Naive B cell (primary cell): ENCODE measurements around the gene THAP6. TPM values are rescaled to one million over a fixed set of nuclear protein-coding genes. Genes with fewer than 3 reads are reported as not detected.
"Not testable (repeated sequence)": the region's sequence is repeated elsewhere in the genome, so short reads cannot be mapped to it uniquely, and the experiment has no call there.

ENCODE experiments used
- ATAC-seq, 2 donors: fragments of 150-1000 bp; cut with Tn5 transposase; 2 replicates each; pipeline ENCODE4 v1.10.0; 2021; ENCODE audit warnings: low read depth in 2 of 2, mild to moderate bottlenecking in 2 of 2, moderate library complexity in 2 of 2
- DNase-seq: peaks from one replicate; pipeline ENCODE4 v3.0.0; 2022
- H3K27ac Mint-ChIP-seq, 6 donors: one replicate each; pipeline ENCODE4 v1.8.0; 2020 to 2022; ENCODE audit warnings: mild to moderate bottlenecking in 6 of 6, mixed read lengths in 6 of 6, moderate library complexity in 5 of 6, inconsistent platforms in 2 of 6
- H3K27me3 Mint-ChIP-seq, 3 donors: one replicate each; pipeline ENCODE4 v1.8.0; 2021 to 2022; ENCODE audit warnings: mixed read lengths in 3 of 3, mild to moderate bottlenecking in 1 of 3
- H3K36me3 Mint-ChIP-seq, 2 donors: one replicate each; pipeline ENCODE4 v1.8.0; 2020 to 2022; ENCODE audit warnings: mixed read lengths in 2 of 2, inconsistent platforms in 1 of 2, mild to moderate bottlenecking in 1 of 2
- H3K4me1 Mint-ChIP-seq, 3 donors: one replicate each; pipeline ENCODE4 v1.8.0; 2020 to 2022; ENCODE audit warnings: mixed read lengths in 3 of 3, inconsistent platforms in 1 of 3, mild to moderate bottlenecking in 1 of 3, moderate library complexity in 1 of 3
- H3K4me3 Mint-ChIP-seq, 8 donors: one replicate each; pipeline ENCODE4 v1.8.0; 2020 to 2022; ENCODE audit warnings: mild to moderate bottlenecking in 8 of 8, mixed read lengths in 8 of 8, moderate library complexity in 8 of 8, inconsistent platforms in 2 of 8
- H3K9me3 Mint-ChIP-seq, 7 donors: one replicate each; pipeline ENCODE4 v1.8.0; 2020 to 2022; ENCODE audit warnings: mixed read lengths in 7 of 7, mild to moderate bottlenecking in 5 of 7, inconsistent platforms in 2 of 7, moderate library complexity in 1 of 7
- polyA plus RNA-seq, 6 donors: library from polyadenylated mRNA; unstranded; fragments of 300-500 nt; fragmentation: Illumina TruSeq; gene quantifications; one replicate each; pipeline ENCODE4 v1.2.3, GENCODE V29; 2021; ENCODE audit warnings: low read depth in 6 of 6

THAP6 gene
- polyA plus RNA-seq, 6 donors from 2014 or later, result 10.5 to 13.9 (median 12.9) TPM

DNA sequence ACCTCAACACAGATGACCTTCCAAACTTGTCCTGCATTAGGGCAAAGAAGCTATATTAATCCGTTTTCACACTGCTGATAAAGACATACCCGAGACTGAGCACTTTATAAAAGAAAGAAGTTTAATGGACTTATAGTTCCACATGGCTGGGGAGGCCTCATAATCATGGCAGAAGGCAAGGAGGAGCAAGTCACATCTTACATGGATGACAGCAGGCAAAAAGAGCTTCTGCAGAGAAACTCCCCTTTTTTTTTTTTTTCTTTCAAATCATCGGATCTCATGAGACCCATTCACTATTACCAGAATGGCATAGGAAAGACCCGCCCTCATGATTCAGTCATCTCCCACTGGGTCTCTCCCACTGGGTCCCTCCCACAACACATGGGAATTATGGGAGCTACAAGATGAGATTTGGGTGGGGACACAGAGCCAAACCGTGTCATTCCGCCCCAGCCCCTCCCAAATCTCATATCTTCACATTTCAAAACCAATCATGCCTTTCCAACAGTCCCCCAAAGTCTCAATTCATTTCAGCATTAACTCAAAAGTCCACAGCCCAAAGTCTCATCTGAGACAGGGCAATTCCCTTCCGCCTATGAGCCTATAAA lies 17.4 kb downstream of the THAP6 start:
- Mint-ChIP-seq H3K36me3 (peaks cover 41 to 43% of the 10 kb centered on the region in 2 donors), H3K9me3 (peaks cover 10 to 24% (median 18%) of the 10 kb centered on the region in 7 donors)
- not testable (repeated sequence) for H3K4me1 Mint-ChIP-seq, H3K27me3 Mint-ChIP-seq, H3K4me3 Mint-ChIP-seq, H3K27ac Mint-ChIP-seq, ATAC-seq, DNase-seq

DNA sequence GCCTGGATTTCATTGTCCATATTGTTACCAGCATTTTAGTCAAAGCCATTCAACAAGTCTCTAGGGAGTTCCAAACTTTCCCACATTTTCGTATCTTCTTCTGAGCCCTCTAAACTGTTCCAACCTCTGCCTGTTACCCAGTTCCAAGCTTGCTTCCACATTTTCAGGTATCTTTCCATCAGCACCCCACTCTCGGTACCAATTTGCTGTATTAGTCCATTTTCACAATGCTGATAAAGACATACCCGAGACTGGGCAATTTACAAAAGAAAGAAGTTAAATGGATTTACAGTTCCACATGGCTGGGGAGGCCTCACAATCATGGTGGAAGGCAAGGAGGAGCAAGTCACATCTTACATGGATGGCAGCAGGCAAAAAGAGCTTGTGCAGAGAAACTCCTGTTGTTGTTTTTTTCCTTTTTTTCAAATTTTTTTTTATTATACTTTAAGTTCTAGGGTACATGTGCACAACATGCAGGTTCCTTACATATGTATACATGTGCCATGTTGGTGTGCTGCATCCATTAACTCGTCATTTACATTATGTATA lies 19.1 kb downstream of the THAP6 start:
- not testable (repeated sequence) for ATAC-seq, DNase-seq, H3K27me3 Mint-ChIP-seq, H3K4me3 Mint-ChIP-seq, H3K4me1 Mint-ChIP-seq
- Mint-ChIP-seq H3K27ac (peak overlapping the region in 1 of 6 donors; percentile 27), H3K36me3 (peaks cover 34 to 37% of the 10 kb centered on the region in 2 donors), H3K9me3 (peaks cover 10 to 24% (median 18%) of the 10 kb centered on the region in 7 donors)

DNA sequence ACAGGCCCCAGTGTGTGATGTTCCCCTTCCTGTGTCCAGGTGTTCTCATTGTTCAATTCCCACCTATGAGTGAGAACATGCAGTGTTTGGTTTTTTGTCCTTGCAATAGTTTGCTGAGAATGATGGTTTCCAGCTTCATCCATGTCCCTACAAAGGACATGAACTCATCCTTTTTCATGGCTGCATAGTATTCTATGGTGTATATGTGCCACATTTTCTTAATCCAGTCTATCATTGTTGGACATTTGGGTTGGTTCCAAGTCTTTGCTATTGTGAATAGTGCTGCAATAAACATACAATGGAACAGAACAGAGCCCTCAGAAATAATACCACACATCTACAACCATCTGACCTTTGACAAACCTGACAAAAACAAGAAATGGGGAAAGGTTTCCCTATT lies 19.7 kb downstream of the THAP6 start:
- peaks cover 10 to 24% (median 18%) of the 10 kb centered on the region in 7 donors for H3K9me3 Mint-ChIP-seq
- H3K27me3 Mint-ChIP-seq, ATAC-seq, H3K4me3 Mint-ChIP-seq, H3K4me1 Mint-ChIP-seq, H3K27ac Mint-ChIP-seq, DNase-seq: not testable (repeated sequence)
- peaks cover 34 to 37% of the 10 kb centered on the region in 2 donors for H3K36me3 Mint-ChIP-seq

DNA sequence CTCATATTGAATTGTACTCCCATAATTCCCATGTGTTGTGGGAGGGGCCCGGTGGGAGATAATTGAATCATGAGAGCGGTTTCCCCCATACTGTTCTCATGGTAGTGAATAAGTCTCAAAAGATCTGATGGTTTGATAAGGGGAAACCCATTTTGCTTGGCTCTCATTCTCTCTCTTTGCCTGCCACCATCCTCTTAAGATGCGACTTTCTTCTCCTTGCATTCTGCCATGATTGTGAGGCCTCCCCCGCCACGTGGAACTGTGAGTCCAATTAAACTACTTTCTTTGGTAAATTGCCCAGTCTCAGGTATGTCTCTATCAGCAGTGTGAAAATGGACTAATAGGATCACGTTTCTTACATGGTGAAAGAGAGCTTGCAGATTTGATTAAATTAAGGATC lies 23.0 kb downstream of the THAP6 start:
- not testable (repeated sequence) for DNase-seq, H3K27me3 Mint-ChIP-seq, ATAC-seq, H3K4me1 Mint-ChIP-seq
- H3K27ac Mint-ChIP-seq, result peak overlapping the region in 1 of 6 donors; percentile 38
- peaks cover 14 to 19% of the 10 kb centered on the region in 2 donors for H3K36me3 Mint-ChIP-seq
- H3K4me3 Mint-ChIP-seq, result peak overlapping the region in 1 of 8 donors; percentile 71
- H3K9me3 Mint-ChIP-seq, result peaks cover 5 to 14% (median 9%) of the 10 kb centered on the region in 7 donors

DNA sequence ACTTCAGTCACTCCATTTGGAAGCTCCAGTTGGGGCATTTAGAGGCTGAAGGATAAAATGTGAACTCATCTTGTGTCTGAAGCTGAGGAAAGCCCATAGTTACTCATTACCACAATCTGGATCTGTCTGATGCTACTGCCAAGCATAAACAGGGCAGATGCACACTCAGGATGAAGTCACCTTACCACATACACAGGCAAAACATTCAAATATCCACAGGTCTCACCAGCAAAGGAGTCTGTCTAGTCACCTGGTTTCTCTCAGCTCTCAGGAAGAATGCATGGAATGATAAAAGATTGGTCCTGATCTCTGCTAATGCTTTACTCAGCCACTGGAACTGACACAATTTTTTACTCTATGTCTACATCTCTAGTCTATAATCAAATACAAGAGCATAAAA lies 28.6 kb downstream of the THAP6 start:
- Mint-ChIP-seq H3K4me3 (no peak overlapping the region), H3K36me3 (peaks cover 0 to 21% of the 10 kb centered on the region in 2 donors), H3K27ac (peak overlapping the region in 1 of 6 donors; percentile 6), H3K4me1 (no peaks in the 10 kb centered on the region), H3K27me3 (no peaks in the 10 kb centered on the region), H3K9me3 (no peaks in the 10 kb centered on the region)
- DNase-seq (no peak), ATAC-seq (no peak)

DNA sequence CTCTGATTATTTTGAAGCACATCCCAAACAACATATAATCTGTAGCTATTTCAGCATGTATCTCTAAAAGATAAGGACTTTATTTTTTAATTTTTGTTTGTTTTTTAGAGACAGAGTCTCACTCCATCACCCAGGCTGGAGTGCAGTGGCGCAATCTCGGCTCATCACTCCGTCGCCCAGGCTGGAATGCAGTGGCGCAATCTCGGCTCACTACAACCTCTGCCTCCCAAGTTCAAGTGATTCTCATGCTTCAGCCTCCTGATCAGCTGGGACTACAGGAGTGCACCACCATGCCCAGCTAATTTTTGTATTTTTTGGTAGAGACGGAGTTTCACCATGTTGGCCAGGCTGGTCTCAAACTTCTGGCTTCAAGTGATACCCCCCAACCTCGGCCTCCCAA lies 29.9 kb downstream of the THAP6 start:
- H3K4me3 Mint-ChIP-seq, H3K9me3 Mint-ChIP-seq, DNase-seq, ATAC-seq, H3K4me1 Mint-ChIP-seq, H3K27me3 Mint-ChIP-seq: not testable (repeated sequence)
- Mint-ChIP-seq H3K36me3 (peaks cover 0 to 21% of the 10 kb centered on the region in 2 donors), H3K27ac (peak overlapping the region in 2 of 6 donors; percentile 32 to 64)

DNA sequence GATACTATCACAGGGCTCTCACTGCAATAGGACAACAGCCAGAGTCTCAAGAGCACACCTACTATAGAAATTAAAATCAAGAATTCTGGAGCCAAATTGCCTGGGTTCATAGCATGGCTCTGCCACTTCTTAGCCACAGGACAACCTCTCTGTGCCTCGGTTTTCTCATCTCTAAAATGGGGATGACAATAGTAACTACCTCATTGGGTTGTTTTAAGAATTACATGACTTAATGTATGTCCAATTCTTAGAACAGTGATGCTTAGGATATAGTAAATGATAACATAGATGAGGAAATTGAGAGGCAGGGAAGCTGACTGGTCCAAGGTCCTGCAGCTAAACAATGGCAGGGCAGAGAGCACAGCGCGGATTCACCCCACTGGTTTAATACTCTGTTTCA lies 30.6 kb downstream of the THAP6 start:
- H3K4me3 Mint-ChIP-seq, result no peak overlapping the region
- DNase-seq (no peak), ATAC-seq (no peak)
- peaks cover 0 to 5% (median 0%) of the 10 kb centered on the region in 3 donors for H3K4me1 Mint-ChIP-seq
- peaks cover 0 to 5% (median 0%) of the 10 kb centered on the region in 7 donors for H3K9me3 Mint-ChIP-seq
- H3K36me3 Mint-ChIP-seq, result peaks cover 0 to 21% of the 10 kb centered on the region in 2 donors
- H3K27ac Mint-ChIP-seq, result no peak overlapping the region
- H3K27me3 Mint-ChIP-seq, result no peaks in the 10 kb centered on the region

DNA sequence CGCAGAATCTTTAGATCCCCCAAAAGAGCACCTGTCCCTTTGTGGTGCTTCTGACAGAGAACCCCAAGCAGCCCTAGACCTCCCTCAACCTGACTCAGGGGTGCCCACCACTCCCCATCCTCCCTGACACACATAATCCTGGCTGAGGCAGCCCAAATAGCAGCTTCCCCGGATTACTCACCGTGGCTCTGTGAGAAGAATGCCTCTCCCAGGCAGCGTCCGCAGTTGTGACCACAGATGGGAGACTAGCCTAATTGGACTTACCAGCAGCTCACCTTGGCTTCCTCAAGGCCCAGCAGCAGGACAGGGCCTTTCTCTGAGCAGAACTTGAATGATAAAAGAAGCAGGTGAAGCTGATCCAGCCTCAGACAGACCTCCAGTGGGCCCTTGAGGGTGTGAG lies 31.3 kb downstream of the THAP6 start:
- Mint-ChIP-seq H3K27ac (peak overlapping the region in 1 of 6 donors; percentile 54), H3K4me3 (no peak overlapping the region), H3K27me3 (no peaks in the 10 kb centered on the region), H3K9me3 (peaks cover 0 to 5% (median 0%) of the 10 kb centered on the region in 7 donors), H3K36me3 (peaks cover 0 to 21% of the 10 kb centered on the region in 2 donors), H3K4me1 (peaks cover 0 to 5% (median 0%) of the 10 kb centered on the region in 3 donors)
- DNase-seq (no peak), ATAC-seq (no peak)

DNA sequence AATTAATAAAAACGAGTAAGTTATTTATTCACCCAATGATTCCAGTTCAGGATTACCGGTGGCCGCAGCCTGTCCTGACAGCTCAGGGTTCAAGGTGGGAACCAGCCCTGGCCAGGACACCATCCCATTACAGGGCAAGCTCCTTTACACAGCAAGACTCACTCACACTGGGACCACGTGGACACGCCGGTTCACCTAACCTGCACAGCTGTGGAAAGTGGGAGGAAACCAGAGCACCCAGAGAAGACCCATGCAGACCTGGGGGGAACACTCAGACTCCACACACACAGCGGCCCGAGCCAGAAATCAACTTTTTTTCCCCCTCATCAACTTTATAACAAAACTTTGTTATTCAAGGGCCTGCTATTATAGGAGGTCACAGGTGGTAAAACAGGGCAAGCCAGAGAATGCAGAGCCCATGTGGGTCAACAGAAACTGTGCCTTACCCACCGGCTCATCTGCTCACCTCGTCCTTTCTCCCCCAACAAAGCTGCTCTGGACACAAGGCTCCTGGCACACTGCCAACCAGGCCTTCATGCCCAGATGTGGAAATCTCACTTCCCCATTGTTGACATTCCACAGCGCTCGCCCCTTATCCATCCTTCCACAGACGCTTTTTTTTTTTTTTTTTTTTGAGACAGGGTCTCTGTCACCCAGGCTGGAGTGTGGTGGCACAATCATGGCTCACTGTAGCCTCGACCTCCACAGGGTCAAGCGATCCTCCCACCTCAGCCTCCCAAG lies 33.5 kb downstream of the THAP6 start:
- ATAC-seq, result no peak
- Mint-ChIP-seq H3K4me3 (peak overlapping the region in 1 of 8 donors; percentile 21), H3K27ac (no peak overlapping the region)

DNA sequence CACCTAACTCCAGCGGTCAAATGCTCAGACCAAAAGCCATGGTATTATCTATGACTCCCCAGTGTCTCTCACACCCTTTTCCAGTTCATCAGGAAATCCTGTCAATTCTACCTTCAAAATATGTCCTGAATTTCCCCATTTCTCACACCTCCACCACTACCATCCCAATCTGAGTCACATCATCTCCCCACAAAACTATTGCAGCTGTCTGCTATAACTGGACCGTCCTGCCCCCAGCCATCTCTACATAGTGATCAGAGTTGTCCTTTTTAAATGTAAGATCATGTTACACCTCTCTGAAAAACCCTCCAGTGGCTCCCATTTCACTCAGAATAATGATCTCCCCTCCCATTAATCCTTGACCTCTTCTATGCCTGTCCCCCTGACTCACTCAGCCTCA lies 34.7 kb downstream of the THAP6 start:
- Mint-ChIP-seq H3K36me3 (peaks cover 0 to 5% of the 10 kb centered on the region in 2 donors), H3K4me1 (peaks cover 0 to 5% (median 0%) of the 10 kb centered on the region in 3 donors), H3K9me3 (peaks cover 0 to 5% (median 0%) of the 10 kb centered on the region in 7 donors), H3K4me3 (no peak overlapping the region), H3K27me3 (no peaks in the 10 kb centered on the region), H3K27ac (peak overlapping the region in 1 of 6 donors; percentile 26)
- ATAC-seq (no peak), DNase-seq (no peak)

More for the DNA sequence above, 33.5 kb downstream of the THAP6 start:
- no peaks in the 10 kb centered on the region for H3K27me3 Mint-ChIP-seq
- H3K36me3 Mint-ChIP-seq, result peaks cover 0 to 14% of the 10 kb centered on the region in 2 donors
- DNase-seq, result no peak
- peaks cover 0 to 5% (median 0%) of the 10 kb centered on the region in 3 donors for H3K4me1 Mint-ChIP-seq
- peaks cover 0 to 5% (median 0%) of the 10 kb centered on the region in 7 donors for H3K9me3 Mint-ChIP-seq

DNA sequence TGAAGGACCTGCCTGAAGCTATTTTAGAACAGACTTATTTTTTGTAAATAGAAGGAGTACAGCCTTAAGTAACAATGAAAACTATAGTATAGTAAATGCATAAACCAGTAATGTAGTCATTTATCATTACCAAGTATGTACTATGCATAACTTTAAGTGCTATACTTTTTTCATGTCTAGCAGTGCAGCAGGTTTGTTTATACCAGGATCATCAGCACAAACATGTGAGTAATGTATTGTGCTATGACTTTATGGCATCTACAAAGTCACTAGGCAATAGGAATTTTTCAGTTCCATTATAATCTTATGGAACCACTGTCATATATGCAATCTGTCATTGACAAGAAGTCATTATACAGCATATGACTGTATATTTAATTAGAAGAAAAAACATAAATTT lies 38.2 kb downstream of the THAP6 start:
- Mint-ChIP-seq H3K36me3 (no peaks in the 10 kb centered on the region), H3K9me3 (peaks cover 0 to 5% (median 0%) of the 10 kb centered on the region in 7 donors), H3K27me3 (peaks cover 8 to 11% (median 8%) of the 10 kb centered on the region in 3 donors), H3K4me3 (no peak overlapping the region), H3K27ac (no peak overlapping the region), H3K4me1 (peaks cover 0 to 5% (median 0%) of the 10 kb centered on the region in 3 donors)
- DNase-seq (no peak), ATAC-seq (no peak)

DNA sequence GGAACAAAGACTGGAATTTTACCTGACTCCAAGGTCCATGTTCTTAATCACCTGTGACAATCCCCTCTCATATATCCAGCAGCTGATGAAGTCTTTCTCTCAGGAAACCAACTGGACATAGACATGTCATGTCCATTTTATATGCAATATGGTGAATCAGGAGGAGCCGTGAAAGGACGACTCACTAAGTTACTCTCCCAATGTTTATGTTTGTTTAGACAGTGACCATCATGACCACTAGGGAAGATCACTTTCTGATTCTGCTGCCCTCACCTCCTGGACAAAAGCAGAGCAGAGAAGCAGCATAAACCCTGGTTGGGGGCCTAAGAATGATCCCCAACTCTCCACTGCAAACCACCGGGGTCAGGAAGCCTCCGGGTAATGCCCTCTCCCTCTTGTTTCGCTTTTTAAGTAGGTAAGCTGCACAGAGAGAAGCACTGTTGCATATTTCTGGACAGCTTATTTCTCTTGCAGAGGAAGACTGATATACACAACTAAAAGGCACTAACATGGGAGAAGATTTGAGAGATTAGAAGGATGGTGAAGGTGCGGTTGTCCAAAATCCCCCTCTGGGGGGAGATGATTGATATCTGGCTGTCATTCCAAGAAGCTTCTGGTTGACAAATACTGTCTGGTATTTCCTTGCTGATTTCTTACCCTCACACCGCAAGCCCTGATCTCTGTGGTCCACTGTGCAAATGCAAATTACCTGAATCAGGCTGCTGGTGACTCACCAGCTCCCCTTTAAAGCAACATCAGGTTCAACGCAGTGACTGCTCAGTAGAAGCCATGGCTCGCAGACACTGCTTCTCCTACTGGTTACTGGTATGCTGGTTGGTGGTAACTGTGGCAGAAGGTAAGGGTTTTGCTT lies 41.3 kb downstream of the THAP6 start, which contains the start of gene ODAPH:
Gene ODAPH (plus strand): TSS at position 773 of the 871 bp plus-strand sequence. CDS start 17 bp downstream, at position 790.
- ATAC-seq, result peak in 1 of 2 donors; percentile 47
- Mint-ChIP-seq H3K27me3 (peaks cover 8 to 28% (median 26%) of the 10 kb centered on the region in 3 donors), H3K4me1 (no peaks in the 10 kb centered on the region), H3K27ac (no peak within 1 kb of the TSS), H3K36me3 (no peaks in the 10 kb centered on the region), H3K9me3 (no peaks in the 10 kb centered on the region), H3K4me3 (no peak within 1 kb of the TSS)
- DNase-seq, result no peak

DNA sequence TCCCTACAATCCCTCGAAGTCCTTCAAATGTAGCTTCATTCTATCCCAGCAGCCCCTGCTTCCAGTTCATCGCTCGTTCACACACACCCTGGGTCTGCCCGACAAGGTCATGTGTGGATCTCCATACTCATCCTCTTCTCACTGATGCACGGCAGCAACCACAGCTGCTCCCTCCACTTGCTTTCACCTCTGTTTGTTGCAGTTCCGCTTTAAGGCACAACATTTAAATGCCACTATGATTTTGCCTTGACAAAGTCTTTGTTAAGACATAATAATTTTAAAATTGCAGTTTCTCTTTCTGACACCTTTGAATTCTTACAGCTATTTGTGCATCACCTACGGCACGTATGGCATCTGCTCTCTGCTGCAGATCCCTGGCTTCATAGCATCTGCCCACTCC lies 43.4 kb downstream of the THAP6 start:
- Mint-ChIP-seq H3K27me3 (peaks cover 8 to 35% (median 34%) of the 10 kb centered on the region in 3 donors), H3K27ac (no peak overlapping the region), H3K4me1 (no peaks in the 10 kb centered on the region), H3K4me3 (no peak overlapping the region), H3K9me3 (no peaks in the 10 kb centered on the region), H3K36me3 (no peaks in the 10 kb centered on the region)
- DNase-seq (no peak), ATAC-seq (no peak)
